IMR-90 (cell line): ENCODE measurements around the gene GGTA1. TPM values are rescaled to one million over a fixed set of nuclear protein-coding genes. Genes with fewer than 3 reads are reported as not detected.

ENCODE experiments used
- ATAC-seq: fragments of 200-7000 bp; cut with Tn5 transposase; 2 replicates; pipeline ENCODE4 v1.9.1; 2020; ENCODE audit warnings: low read depth, mild to moderate bottlenecking, moderate library complexity
- BruUV-seq: library from RNA; stranded (reverse); fragments of 400-500 nt; replicated peaks from 2 replicates; lab custom pipeline; 2021; lab: Mats Ljungman, UMichigan
- CTCF ChIA-PET: fragments of 300-600 bp; formaldehyde crosslinking; extraction: SDS; loops from one replicate; lab custom pipeline; 2021; ENCODE audit warnings: antibody characterized with exemption; lab: Yijun Ruan, JAX
- POLR2A ChIA-PET: fragments of 300-600 bp; sonication (Branson Sonifier 250); formaldehyde crosslinking; loops from one replicate; lab custom pipeline; 2022; ENCODE audit warnings: antibody characterized with exemption; ENCODE audit not compliant: unreplicated experiment; lab: Charles Lee
- DNase-seq: peaks from one replicate; pipeline ENCODE4 v3.0.0; 2013
- H2AFZ ChIP-seq: replicated peaks from 2 replicates; pipeline ENCODE3; 2013; ENCODE audit warnings: low read length, mild to moderate bottlenecking; ENCODE audit not compliant: poor library complexity
- H2AK5ac ChIP-seq: 2 replicates; pipeline ENCODE4 v1.6.1; 2013; ENCODE audit warnings: low read depth, low read length, inconsistent platforms
- H2AK9ac ChIP-seq: replicated peaks from 2 replicates; pipeline ENCODE3; 2013; ENCODE audit warnings: mild to moderate bottlenecking, low read depth, low read length, moderate library complexity; ENCODE audit not compliant: poor library complexity
- H2BK120ac ChIP-seq: 2 replicates; pipeline ENCODE4 v1.6.1; 2013; ENCODE audit warnings: low read depth, low read length, inconsistent platforms
- H2BK15ac ChIP-seq: 3 replicates; pipeline ENCODE4 v1.6.1; 2013; ENCODE audit warnings: low read depth, low read length, inconsistent platforms
- H2BK20ac ChIP-seq: 2 replicates; pipeline ENCODE4 v1.6.1; 2013; ENCODE audit warnings: low read depth, mild to moderate bottlenecking, inconsistent platforms, low read length, moderate library complexity
- H2BK5ac ChIP-seq: 2 replicates; pipeline ENCODE4 v1.6.1; 2013; ENCODE audit warnings: mild to moderate bottlenecking, low read depth, low read length, inconsistent platforms; ENCODE audit not compliant: poor library complexity, severe bottlenecking
- H3K14ac ChIP-seq: replicated peaks from 2 replicates; pipeline ENCODE4 v1.6.1; 2013; ENCODE audit warnings: low read depth, low read length, inconsistent platforms
- H3K18ac ChIP-seq: 2 replicates; pipeline ENCODE4 v1.6.1; 2013; ENCODE audit warnings: low read depth, low read length, control low read depth
- H3K23ac ChIP-seq: 2 replicates; pipeline ENCODE4 v1.6.1; 2013; ENCODE audit warnings: low read depth, low read length, inconsistent platforms
- H3K27ac ChIP-seq: 2 replicates; pipeline ENCODE4 v1.5.1; 2013; ENCODE audit warnings: mild to moderate bottlenecking, control low read depth, low read length; ENCODE audit not compliant: insufficient read depth
- H3K27me3 ChIP-seq: 2 replicates; pipeline ENCODE4 v1.6.1; 2013; ENCODE audit warnings: low read length; ENCODE audit not compliant: control insufficient read depth, insufficient read depth
- H3K36me3 ChIP-seq: 2 replicates; pipeline ENCODE4 v1.6.1; 2013; ENCODE audit warnings: low read length, mixed read lengths; ENCODE audit not compliant: control insufficient read depth, insufficient read depth
- H3K4ac ChIP-seq: 2 replicates; pipeline ENCODE4 v1.6.1; 2013; ENCODE audit warnings: low read depth, low read length, inconsistent platforms
- H3K4me1 ChIP-seq: 2 replicates; pipeline ENCODE4 v1.6.1; 2013; ENCODE audit warnings: low read length, mixed read lengths; ENCODE audit not compliant: control insufficient read depth, insufficient read depth
- H3K4me2 ChIP-seq: 2 replicates; pipeline ENCODE4 v1.6.1; 2013; ENCODE audit warnings: low read depth, mild to moderate bottlenecking, control low read depth, low read length, moderate library complexity
- H3K4me3 ChIP-seq: 2 replicates; pipeline ENCODE4 v1.5.1; 2013; ENCODE audit warnings: low read depth, mild to moderate bottlenecking, control low read depth, low read length, moderate library complexity; ENCODE audit not compliant: insufficient read depth
- H3K56ac ChIP-seq: 2 replicates; pipeline ENCODE4 v1.6.1; 2013; ENCODE audit warnings: low read length, inconsistent platforms; ENCODE audit not compliant: insufficient read depth; ENCODE audit errors: extremely low read depth
- H3K79me1 ChIP-seq, 2 experiments: 2 replicates each; pipeline ENCODE4 v1.6.1; 2013; ENCODE audit warnings: low read length in 2 of 2, inconsistent platforms in 1 of 2, low read depth in 1 of 2
- H3K9ac ChIP-seq: 2 replicates; pipeline ENCODE4 v1.6.1; 2013; ENCODE audit warnings: low read depth, low read length, control low read depth
- H3K9me1 ChIP-seq: 2 replicates; pipeline ENCODE4 v1.6.1; 2013; ENCODE audit warnings: low read length, inconsistent platforms; ENCODE audit not compliant: insufficient read depth
- H3K9me3 ChIP-seq: 2 replicates; pipeline ENCODE4 v1.6.1; 2013; ENCODE audit warnings: low read length; ENCODE audit not compliant: control insufficient read depth, insufficient read depth
- H4K20me1 ChIP-seq: 2 replicates; pipeline ENCODE4 v1.6.1; 2013; ENCODE audit warnings: low read length, inconsistent platforms; ENCODE audit not compliant: insufficient read depth
- H4K5ac ChIP-seq: 2 replicates; pipeline ENCODE4 v1.6.1; 2013; ENCODE audit warnings: mild to moderate bottlenecking, low read depth, low read length, control low read depth
- H4K8ac ChIP-seq, 2 experiments: 2 replicates each; pipeline ENCODE4 v1.6.1; 2013; ENCODE audit warnings: low read depth in 2 of 2, low read length in 2 of 2, control low read depth in 1 of 2, inconsistent platforms in 1 of 2
- H4K91ac ChIP-seq: 2 replicates; pipeline ENCODE4 v1.6.1; 2013; ENCODE audit warnings: low read depth, low read length, inconsistent platforms; ENCODE audit not compliant: insufficient read depth
- BHLHE40 ChIP-seq: fragments of 150-350 bp; IDR thresholded peaks from 2 replicates; pipeline ENCODE4 v1.6.1; 2016; ENCODE audit warnings: mild to moderate bottlenecking, low read depth, low read length
- CEBPB ChIP-seq: IDR thresholded peaks from 2 replicates; pipeline ENCODE4 v1.6.1; 2012; ENCODE audit warnings: low read depth, low read length, improper control_type of control experiment
- CHD1 ChIP-seq: IDR thresholded peaks from 2 replicates; pipeline ENCODE4 v1.6.1; 2012; ENCODE audit warnings: low read depth, low read length, improper control_type of control experiment
- FOS ChIP-seq: fragments of 150-350 bp; IDR thresholded peaks from 2 replicates; pipeline ENCODE4 v1.6.1; 2016; ENCODE audit warnings: low read depth, low read length
- MAFK ChIP-seq: IDR thresholded peaks from 2 replicates; pipeline ENCODE4 v1.6.1; 2012; ENCODE audit warnings: low read depth, low read length, improper control_type of control experiment
- MAZ ChIP-seq: IDR thresholded peaks from 2 replicates; pipeline ENCODE4 v1.6.1; 2012; ENCODE audit warnings: low read depth, mild to moderate bottlenecking, low read length, improper control_type of control experiment, moderate library complexity, borderline replicate concordance
- MXI1 ChIP-seq: IDR thresholded peaks from 2 replicates; pipeline ENCODE4 v1.6.1; 2012; ENCODE audit warnings: low read depth, mild to moderate bottlenecking, low read length, moderate library complexity, borderline replicate concordance
- NFE2L2 ChIP-seq: fragments of 150-350 bp; IDR thresholded peaks from 2 replicates; pipeline ENCODE4 v1.6.1; 2016; ENCODE audit warnings: low read depth, mild to moderate bottlenecking, low read length
- POLR2A ChIP-seq: IDR thresholded peaks from 2 replicates; pipeline ENCODE4 v1.6.1; 2012; ENCODE audit warnings: mild to moderate bottlenecking, low read depth, low read length
- RAD21 ChIP-seq: IDR thresholded peaks from 2 replicates; pipeline ENCODE4 v1.6.1; 2012; ENCODE audit warnings: low read length, improper control_type of control experiment
- RCOR1 ChIP-seq: IDR thresholded peaks from 2 replicates; pipeline ENCODE4 v1.6.1; 2012; ENCODE audit warnings: mild to moderate bottlenecking, low read length, improper control_type of control experiment; ENCODE audit not compliant: insufficient replicate concordance
- RFX5 ChIP-seq: IDR thresholded peaks from 2 replicates; pipeline ENCODE4 v1.8.0; 2012; ENCODE audit warnings: low read depth, mild to moderate bottlenecking, low read length, moderate library complexity
- SMC3 ChIP-seq: fragments of 150-350 bp; IDR thresholded peaks from 2 replicates; pipeline ENCODE4 v1.6.1; 2016; ENCODE audit warnings: low read depth, mild to moderate bottlenecking, antibody characterized with exemption, low read length, moderate library complexity
- WGBS, 2 experiments: methylation state at CpG; one replicate each; pipeline versions ENCODE4 v1.1.5 to v1.1.7; 2013; ENCODE audit warnings: missing lambda C conversion rate in 2 of 2; ENCODE audit not compliant: insufficient read length in 1 of 2; ENCODE audit errors: extremely low coverage in 2 of 2; 5-methylcytosine and 5-hydroxymethylcytosine counted together
- dilution Hi-C: fragments of 300-500 bp; cut with HindIII; formaldehyde crosslinking; loops from one replicate; pipeline ENCODE4 v1.14.3; 2018; ENCODE audit warnings: low sequenced_read_pairs; ENCODE audit not compliant: unreplicated experiment
- in situ Hi-C: fragments of 300-500 bp; cut with MboI; formaldehyde crosslinking; loops from 3 replicates; pipeline ENCODE4 v1.14.3; 2019; ENCODE audit warnings: low sequenced_read_pairs, inconsistent platforms, mixed read lengths
- intact Hi-C: fragments of 100-400 bp; cut with micrococcal nuclease; formaldehyde crosslinking; loops from 2 replicates; pipeline ENCODE4 v1.10.0; 2022
- polyA plus RNA-seq, 3 experiments: library from polyadenylated mRNA; depleted of rRNA; stranded (reverse); fragments of >200 nt; gene quantifications; 2 replicates each; pipeline ENCODE4 v1.2.3, GENCODE V29; 2012; ENCODE audit warnings: low replicate concordance in 1 of 3
- total RNA-seq: library from RNA; depleted of rRNA; stranded (reverse); fragments of >200 nt; gene quantifications from 2 replicates; pipeline ENCODE4 v1.2.3, GENCODE V29; 2012
- TF ChIP-seq, protein P1 (sequence below): fragments of 150-350 bp; IDR thresholded peaks from 2 replicates; pipeline ENCODE4 v1.6.1; 2016; ENCODE audit warnings: low read depth, mild to moderate bottlenecking, low read length, moderate library complexity, borderline replicate concordance
- TF ChIP-seq, protein P2 (sequence below): conservative IDR thresholded peaks from 2 replicates; pipeline ENCODE4 v1.5.1; 2012; ENCODE audit warnings: mild to moderate bottlenecking, low read depth, low read length, improper control_type of control experiment
- TF ChIP-seq, protein P3 (sequence below): fragments of 150-350 bp; IDR thresholded peaks from 2 replicates; pipeline ENCODE4 v1.6.1; 2017; ENCODE audit warnings: mild to moderate bottlenecking, antibody characterized with exemption, low read length, low read depth

Gene GGTA1
- total and polyA plus RNA-seq, 2 of the 4 experiments (the other 2 are of a cell fraction) = not detected

- no peak overlapping the region for H3K23ac ChIP-seq
- ChIA-PET POLR2A (interaction anchor here (0.7 kb wide), 1 partner anchor 10 kb away, joined by 4 read pairs; no protein-coding TSS in a partner anchor), CTCF (interaction anchor here (1.0 to 1.8 kb wide), 2 partner anchors 11 to 12 kb away, joined by 3 to 9 read pairs; no protein-coding TSS in a partner anchor)
- no peak overlapping the region for H2BK5ac ChIP-seq
- no peaks in the 10 kb centered on the region; the same call in 1 of the 2 replicates for H4K20me1 ChIP-seq
- H2BK15ac ChIP-seq = no peak overlapping the region
- no peak overlapping the region for H4K8ac ChIP-seq
- H3K9me3 ChIP-seq = no peaks in the 10 kb centered on the region
- no peak overlapping the region for H3K56ac ChIP-seq
- no peak overlapping the region for H3K14ac ChIP-seq
- H3K18ac ChIP-seq = no peak overlapping the region
- H2AK5ac ChIP-seq = no peak overlapping the region
- H3K4me3 ChIP-seq = no peak overlapping the region
- ATAC-seq (no peak), DNase-seq (no peak)
- H4K91ac ChIP-seq = no peak overlapping the region
- H2AK9ac ChIP-seq = no peak overlapping the region
- H2AFZ ChIP-seq = no peak overlapping the region
- H4K5ac ChIP-seq = no peak overlapping the region
- peaks cover 48% of the 10 kb centered on the region for H3K27me3 ChIP-seq
- H3K4me2 ChIP-seq = no peak overlapping the region
- H2BK20ac ChIP-seq = no peak overlapping the region
- H3K9ac ChIP-seq = no peak overlapping the region
- intact Hi-C loops = no loop called here
- TF ChIP-seq RCOR1 = no peak
- TF ChIP-seq, protein P1, sequence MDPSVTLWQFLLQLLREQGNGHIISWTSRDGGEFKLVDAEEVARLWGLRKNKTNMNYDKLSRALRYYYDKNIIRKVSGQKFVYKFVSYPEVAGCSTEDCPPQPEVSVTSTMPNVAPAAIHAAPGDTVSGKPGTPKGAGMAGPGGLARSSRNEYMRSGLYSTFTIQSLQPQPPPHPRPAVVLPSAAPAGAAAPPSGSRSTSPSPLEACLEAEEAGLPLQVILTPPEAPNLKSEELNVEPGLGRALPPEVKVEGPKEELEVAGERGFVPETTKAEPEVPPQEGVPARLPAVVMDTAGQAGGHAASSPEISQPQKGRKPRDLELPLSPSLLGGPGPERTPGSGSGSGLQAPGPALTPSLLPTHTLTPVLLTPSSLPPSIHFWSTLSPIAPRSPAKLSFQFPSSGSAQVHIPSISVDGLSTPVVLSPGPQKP = no peak
- TF ChIP-seq MXI1 = no peak
- no peak for TF ChIP-seq MAZ
- no peak for TF ChIP-seq RFX5
- no peak for TF ChIP-seq MAFK
- TF ChIP-seq FOS = no peak
- no peak for TF ChIP-seq CHD1
- TF ChIP-seq, protein P2, sequence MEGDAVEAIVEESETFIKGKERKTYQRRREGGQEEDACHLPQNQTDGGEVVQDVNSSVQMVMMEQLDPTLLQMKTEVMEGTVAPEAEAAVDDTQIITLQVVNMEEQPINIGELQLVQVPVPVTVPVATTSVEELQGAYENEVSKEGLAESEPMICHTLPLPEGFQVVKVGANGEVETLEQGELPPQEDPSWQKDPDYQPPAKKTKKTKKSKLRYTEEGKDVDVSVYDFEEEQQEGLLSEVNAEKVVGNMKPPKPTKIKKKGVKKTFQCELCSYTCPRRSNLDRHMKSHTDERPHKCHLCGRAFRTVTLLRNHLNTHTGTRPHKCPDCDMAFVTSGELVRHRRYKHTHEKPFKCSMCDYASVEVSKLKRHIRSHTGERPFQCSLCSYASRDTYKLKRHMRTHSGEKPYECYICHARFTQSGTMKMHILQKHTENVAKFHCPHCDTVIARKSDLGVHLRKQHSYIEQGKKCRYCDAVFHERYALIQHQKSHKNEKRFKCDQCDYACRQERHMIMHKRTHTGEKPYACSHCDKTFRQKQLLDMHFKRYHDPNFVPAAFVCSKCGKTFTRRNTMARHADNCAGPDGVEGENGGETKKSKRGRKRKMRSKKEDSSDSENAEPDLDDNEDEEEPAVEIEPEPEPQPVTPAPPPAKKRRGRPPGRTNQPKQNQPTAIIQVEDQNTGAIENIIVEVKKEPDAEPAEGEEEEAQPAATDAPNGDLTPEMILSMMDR = no peak
- TF ChIP-seq, protein P3, sequence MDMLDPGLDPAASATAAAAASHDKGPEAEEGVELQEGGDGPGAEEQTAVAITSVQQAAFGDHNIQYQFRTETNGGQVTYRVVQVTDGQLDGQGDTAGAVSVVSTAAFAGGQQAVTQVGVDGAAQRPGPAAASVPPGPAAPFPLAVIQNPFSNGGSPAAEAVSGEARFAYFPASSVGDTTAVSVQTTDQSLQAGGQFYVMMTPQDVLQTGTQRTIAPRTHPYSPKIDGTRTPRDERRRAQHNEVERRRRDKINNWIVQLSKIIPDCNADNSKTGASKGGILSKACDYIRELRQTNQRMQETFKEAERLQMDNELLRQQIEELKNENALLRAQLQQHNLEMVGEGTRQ = no peak
- TF ChIP-seq POLR2A = no peak
- TF ChIP-seq SMC3 = no peak
- no peak for TF ChIP-seq BHLHE40
- no peak for TF ChIP-seq NFE2L2
- no peak for TF ChIP-seq RAD21
- no peak for TF ChIP-seq CEBPB
- H3K9me1 ChIP-seq = 0 out of 2 replicates have a peak, but pooled peaks cover 5% of the 10 kb centered on the region
- no peak overlapping the region for H2BK120ac ChIP-seq
- H3K4me1 ChIP-seq = peaks cover 2% of the 10 kb centered on the region; the same call in 1 of the 2 replicates
- dilution Hi-C loops = no loop called here
- no CpG with 5 or more reads among the region's 2 CpGs for WGBS, 2 experiments
- H3K27ac ChIP-seq = no peak overlapping the region
- BruUV-seq = no TSS peak
- in situ Hi-C loops = no loop called here
- no peaks in the 10 kb centered on the region for H3K36me3 ChIP-seq
- no peaks in the 10 kb centered on the region for H3K79me1 ChIP-seq
- H3K4ac ChIP-seq = no peak overlapping the region
Observed at GRCh38 chr9:121451586-121451985, 48.1 kb downstream of the GGTA1 start.
